ENCODE measurements around the gene MALT1.

GRCh38 chr18:58788971-58789875 lies 118.0 kb downstream of the MALT1 start:
- TF ChIP-seq EZH2phosphoT487 (IDR thresholded peaks at IDR 0.05), result no peak
- TF ChIP-seq, protein P1, sequence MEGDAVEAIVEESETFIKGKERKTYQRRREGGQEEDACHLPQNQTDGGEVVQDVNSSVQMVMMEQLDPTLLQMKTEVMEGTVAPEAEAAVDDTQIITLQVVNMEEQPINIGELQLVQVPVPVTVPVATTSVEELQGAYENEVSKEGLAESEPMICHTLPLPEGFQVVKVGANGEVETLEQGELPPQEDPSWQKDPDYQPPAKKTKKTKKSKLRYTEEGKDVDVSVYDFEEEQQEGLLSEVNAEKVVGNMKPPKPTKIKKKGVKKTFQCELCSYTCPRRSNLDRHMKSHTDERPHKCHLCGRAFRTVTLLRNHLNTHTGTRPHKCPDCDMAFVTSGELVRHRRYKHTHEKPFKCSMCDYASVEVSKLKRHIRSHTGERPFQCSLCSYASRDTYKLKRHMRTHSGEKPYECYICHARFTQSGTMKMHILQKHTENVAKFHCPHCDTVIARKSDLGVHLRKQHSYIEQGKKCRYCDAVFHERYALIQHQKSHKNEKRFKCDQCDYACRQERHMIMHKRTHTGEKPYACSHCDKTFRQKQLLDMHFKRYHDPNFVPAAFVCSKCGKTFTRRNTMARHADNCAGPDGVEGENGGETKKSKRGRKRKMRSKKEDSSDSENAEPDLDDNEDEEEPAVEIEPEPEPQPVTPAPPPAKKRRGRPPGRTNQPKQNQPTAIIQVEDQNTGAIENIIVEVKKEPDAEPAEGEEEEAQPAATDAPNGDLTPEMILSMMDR (IDR thresholded peaks at IDR 0.05), result no peak
